Endodermal cell (in vitro differentiated cells): ENCODE results near the gene UNK. TPM values are rescaled to one million over a fixed set of nuclear protein-coding genes. Genes with fewer than 3 reads are reported as not detected.
"Not testable (repeated sequence)": the region's sequence is repeated elsewhere in the genome, so short reads cannot be mapped to it uniquely, and the experiment has no call there.

ENCODE experiments used
- DNase-seq: peaks from one replicate; pipeline ENCODE4 v3.0.0-alpha.2; 2017
- H3K27ac ChIP-seq: 2 replicates; pipeline ENCODE4 v1.5.1; 2013; ENCODE audit warnings: mild to moderate bottlenecking, low read depth, low read length, moderate library complexity
- H3K27me3 ChIP-seq: 2 replicates; pipeline ENCODE4 v1.6.1; 2013; ENCODE audit warnings: mild to moderate bottlenecking, low read length, moderate library complexity; ENCODE audit not compliant: insufficient read depth, control insufficient read depth, poor library complexity, severe bottlenecking
- H3K36me3 ChIP-seq: 2 replicates; pipeline ENCODE4 v1.7.0; 2013; ENCODE audit warnings: mild to moderate bottlenecking, low read length, moderate library complexity; ENCODE audit not compliant: control insufficient read depth, insufficient read depth
- H3K4me1 ChIP-seq: one replicate; pipeline ENCODE4 v1.7.0; 2013; ENCODE audit warnings: low read length; ENCODE audit not compliant: control insufficient read depth, insufficient read depth
- H3K4me3 ChIP-seq: 2 replicates; pipeline ENCODE4 v1.5.1; 2013; ENCODE audit warnings: mild to moderate bottlenecking, low read length, moderate library complexity
- H3K9ac ChIP-seq: 2 replicates; pipeline ENCODE4 v1.6.1; 2013; ENCODE audit warnings: mild to moderate bottlenecking, low read length, moderate library complexity; ENCODE audit not compliant: poor library complexity, severe bottlenecking; ENCODE audit errors: extremely low read depth
- H3K9me3 ChIP-seq: 2 replicates; pipeline ENCODE4 v1.6.1; 2013; ENCODE audit warnings: mild to moderate bottlenecking, low read length, moderate library complexity; ENCODE audit not compliant: control insufficient read depth
- H3K27ac Mint-ChIP-seq: 2 replicates; pipeline ENCODE4 v1.8.0; 2020; ENCODE audit warnings: mixed read lengths
- H3K27me3 Mint-ChIP-seq: 2 replicates; pipeline ENCODE4 v1.8.0; 2021; ENCODE audit warnings: mild to moderate bottlenecking, mixed read lengths; ENCODE audit not compliant: insufficient read depth
- H3K36me3 Mint-ChIP-seq: 2 replicates; pipeline ENCODE4 v1.8.0; 2020; ENCODE audit warnings: low read depth, mixed read lengths
- H3K4me1 Mint-ChIP-seq: 2 replicates; pipeline ENCODE4 v1.8.0; 2020; ENCODE audit warnings: mixed read lengths
- H3K4me3 Mint-ChIP-seq: 2 replicates; pipeline ENCODE4 v1.8.0; 2020; ENCODE audit warnings: mild to moderate bottlenecking, moderate library complexity, mixed read lengths
- H3K9me3 Mint-ChIP-seq: 2 replicates; pipeline ENCODE4 v1.8.0; 2020; ENCODE audit warnings: mild to moderate bottlenecking, mixed read lengths
- CTCF ChIP-seq: fragments of 200-600 bp; sonication (generic); conservative IDR thresholded peaks from 2 replicates; pipeline ENCODE4 v1.5.0; 2021; ENCODE audit warnings: antibody characterized with exemption, mild to moderate bottlenecking
- WGBS, 2 experiments: methylation state at CpG; one replicate each; pipeline versions ENCODE4 v1.1.5 to v1.1.7; 2013; ENCODE audit warnings: missing lambda C conversion rate in 2 of 2, mixed read lengths in 1 of 2; ENCODE audit not compliant: insufficient coverage in 1 of 2, insufficient read length in 1 of 2; 5-methylcytosine and 5-hydroxymethylcytosine counted together
- total RNA-seq, 2 donors: library from RNA; stranded (reverse); fragmentation: NEBNext Ultra II Directional in 1 of 2; extraction: Animal tissue kit (Norgen Biotek cat#: 25700) in 1 of 2; gene quantifications; 2 replicates in 1 of 2; 3 replicates in 1 of 2; pipeline ENCODE4 v1.2.1, GENCODE V29; 2021

UNK gene
- total RNA-seq, 2 donors from 2014 or later = 38.0 to 39.0 TPM

- H3K27me3 Mint-ChIP-seq = no peaks in the 10 kb centered on the region
- WGBS, 2 experiments = 90 to 91% methylated on average over 8 to 9 of the region's 9 CpGs
- Histone ChIP-seq H3K9ac (no peak overlapping the region), H3K27me3 (no peaks in the 10 kb centered on the region), H3K36me3 (no peaks in the 10 kb centered on the region), H3K27ac (no peak overlapping the region), H3K4me1 (no peaks in the 10 kb centered on the region), H3K9me3 (no peaks in the 10 kb centered on the region), H3K4me3 (no peak overlapping the region)
- DNase-seq = no peak
- no peaks in the 10 kb centered on the region for H3K9me3 Mint-ChIP-seq
- H3K36me3 Mint-ChIP-seq = no peaks in the 10 kb centered on the region
- no peak overlapping the region for H3K4me3 Mint-ChIP-seq
- H3K27ac Mint-ChIP-seq = no peak overlapping the region
- no peaks in the 10 kb centered on the region for H3K4me1 Mint-ChIP-seq
- TF ChIP-seq CTCF = no peak
These were observed 77.3 kb downstream of the UNK start for GRCh38 chr17:75861927-75862317.

GRCh38 chr17:75864448-75864871, 79.9 kb downstream of the UNK start:
- Mint-ChIP-seq H3K27me3 (no peaks in the 10 kb centered on the region), H3K9me3 (no peaks in the 10 kb centered on the region), H3K4me1 (peaks cover 5% of the 10 kb centered on the region), H3K36me3 (no peaks in the 10 kb centered on the region), H3K27ac (no peak overlapping the region), H3K4me3 (no peak overlapping the region)
- TF ChIP-seq CTCF = no peak
- peaks cover 1% of the 10 kb centered on the region for H3K4me1 ChIP-seq
- no peak overlapping the region for H3K9ac ChIP-seq
- H3K4me3 ChIP-seq = no peak overlapping the region
- H3K9me3 ChIP-seq = no peaks in the 10 kb centered on the region
- no peak overlapping the region for H3K27ac ChIP-seq
- no peaks in the 10 kb centered on the region for H3K27me3 ChIP-seq
- WGBS, 2 experiments = 80 to 86% methylated on average over 2 to 8 of the region's 8 CpGs
- no peaks in the 10 kb centered on the region for H3K36me3 ChIP-seq
- DNase-seq = peak; percentile 74

GRCh38 chr17:75864887-75865286, 80.3 kb downstream of the UNK start:
- H3K4me1 Mint-ChIP-seq, H3K27me3 ChIP-seq, H3K27me3 Mint-ChIP-seq, H3K4me1 ChIP-seq, H3K4me3 Mint-ChIP-seq, H3K36me3 ChIP-seq, H3K9ac ChIP-seq, H3K36me3 Mint-ChIP-seq, H3K9me3 Mint-ChIP-seq, H3K9me3 ChIP-seq, DNase-seq, H3K4me3 ChIP-seq, H3K27ac ChIP-seq, H3K27ac Mint-ChIP-seq: not testable (repeated sequence)
- 91 to 94% methylated on average over 3 of the region's 4 CpGs for WGBS, 2 experiments

GRCh38 chr17:75865404-75866188, 81.0 kb downstream of the UNK start:
- not testable (repeated sequence) for H3K27ac Mint-ChIP-seq

GRCh38 chr17:75868730-75869281, 84.2 kb downstream of the UNK start:
- H3K4me1 Mint-ChIP-seq = peaks cover 14% of the 10 kb centered on the region
- not testable (repeated sequence) for H3K4me1 ChIP-seq, H3K27me3 Mint-ChIP-seq, H3K4me3 ChIP-seq, H3K4me3 Mint-ChIP-seq, H3K36me3 Mint-ChIP-seq, H3K9me3 ChIP-seq, DNase-seq, H3K27me3 ChIP-seq, H3K36me3 ChIP-seq, H3K9me3 Mint-ChIP-seq, H3K9ac ChIP-seq
- 93 to 94% methylated on average over 8 to 12 of the region's 12 CpGs for WGBS, 2 experiments
- peak overlapping the region; percentile 66 for H3K27ac Mint-ChIP-seq
- H3K27ac ChIP-seq = peak overlapping the region; percentile 93

More at GRCh38 chr17:75865404-75866188, 81.0 kb downstream of the UNK start:
- peak; percentile 68 for DNase-seq
- not testable (repeated sequence) for H3K36me3 Mint-ChIP-seq, H3K4me3 ChIP-seq, H3K9me3 Mint-ChIP-seq, H3K27me3 Mint-ChIP-seq, H3K36me3 ChIP-seq, H3K9ac ChIP-seq, H3K9me3 ChIP-seq, H3K27ac ChIP-seq, H3K27me3 ChIP-seq, H3K4me1 ChIP-seq, H3K4me3 Mint-ChIP-seq
- 88 to 92% methylated on average over 13 to 14 of the region's 17 CpGs for WGBS, 2 experiments
- peaks cover 11% of the 10 kb centered on the region for H3K4me1 Mint-ChIP-seq
